Medulla oblongata (tissue), 1 donor: Measurements from ENCODE around the gene KLHL15.
"Not testable (repeated sequence)": the region's sequence is repeated elsewhere in the genome, so short reads cannot be mapped to it uniquely, and the experiment has no call there.

ENCODE experiments used
- DNase-seq: peaks from one replicate; pipeline ENCODE4 v3.0.0-alpha.2; 2015; ENCODE audit errors: extremely low spot score

KLHL15 gene, protein sequence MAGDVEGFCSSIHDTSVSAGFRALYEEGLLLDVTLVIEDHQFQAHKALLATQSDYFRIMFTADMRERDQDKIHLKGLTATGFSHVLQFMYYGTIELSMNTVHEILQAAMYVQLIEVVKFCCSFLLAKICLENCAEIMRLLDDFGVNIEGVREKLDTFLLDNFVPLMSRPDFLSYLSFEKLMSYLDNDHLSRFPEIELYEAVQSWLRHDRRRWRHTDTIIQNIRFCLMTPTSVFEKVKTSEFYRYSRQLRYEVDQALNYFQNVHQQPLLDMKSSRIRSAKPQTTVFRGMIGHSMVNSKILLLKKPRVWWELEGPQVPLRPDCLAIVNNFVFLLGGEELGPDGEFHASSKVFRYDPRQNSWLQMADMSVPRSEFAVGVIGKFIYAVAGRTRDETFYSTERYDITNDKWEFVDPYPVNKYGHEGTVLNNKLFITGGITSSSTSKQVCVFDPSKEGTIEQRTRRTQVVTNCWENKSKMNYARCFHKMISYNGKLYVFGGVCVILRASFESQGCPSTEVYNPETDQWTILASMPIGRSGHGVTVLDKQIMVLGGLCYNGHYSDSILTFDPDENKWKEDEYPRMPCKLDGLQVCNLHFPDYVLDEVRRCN

DNA sequence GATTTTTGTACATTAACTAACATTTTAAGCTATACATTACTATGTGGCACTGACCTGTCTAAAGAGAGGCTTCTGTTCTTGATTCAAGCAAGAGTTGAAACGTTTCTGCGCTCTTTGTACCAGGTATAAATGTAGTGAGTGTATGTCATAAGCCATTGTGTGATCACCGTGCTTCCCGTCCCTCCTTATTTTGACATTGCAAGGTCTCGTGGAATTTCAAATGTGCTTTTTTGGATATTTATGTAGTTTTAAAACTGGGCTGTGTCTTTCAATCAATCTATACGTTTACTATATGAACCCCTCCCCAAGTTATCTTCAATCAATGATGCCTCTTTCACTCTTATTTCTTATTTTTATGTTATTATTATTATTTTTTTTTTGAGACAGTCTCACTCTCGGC, at the start of gene KLHL15:
Gene KLHL15 (minus strand): TSS at position 101 of the 400 bp plus-strand sequence. CDS start 20,493 bp downstream, outside the sequence.
- DNase-seq, result no peak

DNA sequence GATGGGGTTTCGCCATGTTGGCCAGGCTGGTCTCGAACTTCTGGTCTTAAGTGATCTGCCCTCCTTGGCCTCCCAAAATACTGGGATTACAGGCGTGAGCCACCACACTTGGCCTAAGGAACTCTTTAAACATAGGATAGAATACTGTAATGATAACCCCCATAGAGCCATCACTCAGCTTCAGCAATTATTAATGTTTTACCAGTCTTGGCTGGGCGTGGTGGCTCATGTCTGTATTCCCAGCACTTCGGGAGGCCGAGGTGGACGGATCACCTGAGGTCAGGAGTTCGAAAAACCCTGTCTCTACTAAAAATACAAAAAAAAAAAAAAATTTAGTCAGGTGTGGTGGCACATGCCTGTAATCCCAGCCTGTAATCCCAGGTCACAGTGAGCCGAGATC, 42.9 kb upstream of the KLHL15 start:
- DNase-seq, result no peak

DNA sequence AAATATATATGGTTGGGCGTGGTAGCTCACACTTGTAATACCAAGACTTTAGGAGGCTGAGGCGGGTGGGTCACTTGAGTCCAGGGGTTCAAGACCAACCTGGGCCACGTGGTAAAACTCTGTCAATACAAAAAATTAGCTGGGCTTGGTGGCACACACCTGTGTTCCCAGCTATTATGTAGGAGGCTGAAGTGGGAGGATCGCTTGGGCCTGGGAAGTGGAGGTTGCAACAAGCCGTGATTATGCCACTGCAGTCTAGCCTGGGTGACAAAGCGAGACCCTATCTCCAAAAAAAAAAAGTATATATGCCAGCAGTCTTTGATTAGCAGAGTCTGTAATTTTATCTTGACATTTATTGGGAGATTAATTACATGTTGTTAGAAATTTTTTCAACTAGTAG, 36.5 kb upstream of the KLHL15 start:
- no peak for DNase-seq

DNA sequence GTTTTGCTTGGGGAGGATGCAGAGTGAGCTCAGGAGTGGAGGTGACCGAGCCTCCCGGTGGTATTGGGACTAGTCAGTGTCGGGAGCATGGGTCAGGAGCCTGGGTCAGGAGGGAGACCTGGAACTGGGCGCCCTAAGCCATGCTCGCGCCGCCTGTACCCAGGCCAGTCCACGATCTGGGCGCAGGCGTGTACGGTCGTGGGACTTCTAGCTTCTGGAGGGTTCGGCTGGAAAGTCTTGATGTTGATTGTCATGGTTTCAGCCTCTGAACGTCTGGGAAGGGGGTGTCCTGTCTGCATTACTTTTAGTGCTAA, 28.0 kb upstream of the KLHL15 start:
- no peak for DNase-seq

DNA sequence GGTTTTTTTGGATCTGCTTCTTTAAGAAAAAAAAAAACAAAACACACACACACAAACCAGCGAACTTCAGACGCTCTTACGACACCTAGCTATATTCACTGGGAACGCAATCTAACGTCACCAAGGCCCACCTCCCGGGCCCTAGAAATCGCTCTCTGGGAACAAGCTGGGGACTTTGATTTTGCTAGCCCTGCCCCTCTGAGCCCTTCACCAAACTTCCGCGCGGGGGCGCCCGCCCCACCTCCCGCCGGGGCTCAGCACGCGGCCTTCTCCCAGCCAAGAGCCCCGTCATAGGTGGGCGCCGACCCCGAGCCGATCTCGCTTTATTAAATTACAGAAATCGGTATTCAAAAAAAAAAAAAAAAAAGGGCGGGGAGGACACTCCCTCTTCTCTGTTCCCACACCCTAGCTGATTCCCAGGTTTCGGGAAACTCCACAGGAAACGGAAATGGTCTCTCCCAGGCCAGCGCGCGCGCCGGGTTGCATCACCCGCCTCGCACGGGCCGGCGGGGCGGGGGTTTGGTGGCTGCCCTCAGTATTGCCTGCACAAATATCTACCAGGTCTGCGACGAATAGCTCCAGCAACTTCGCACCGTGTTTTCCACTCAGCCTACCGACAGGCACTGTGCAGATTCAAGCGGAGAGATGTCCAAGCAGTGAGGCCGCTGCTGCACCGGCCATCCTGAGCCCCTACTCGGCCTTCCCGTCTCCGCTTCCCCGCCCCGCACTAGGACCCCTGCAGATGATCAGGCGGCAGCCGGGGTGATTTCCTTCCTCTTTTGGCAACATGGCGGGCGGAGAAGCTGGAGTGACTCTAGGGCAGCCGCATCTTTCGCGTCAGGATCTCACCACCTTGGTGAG, 27.4 kb upstream of the KLHL15 start, which contains the start of gene EIF2S3:
Gene EIF2S3 (plus strand): TSS at position 775 of the 861 bp plus-strand sequence. CDS start 13 bp downstream, at position 788.
- peak; percentile 93 for DNase-seq

DNA sequence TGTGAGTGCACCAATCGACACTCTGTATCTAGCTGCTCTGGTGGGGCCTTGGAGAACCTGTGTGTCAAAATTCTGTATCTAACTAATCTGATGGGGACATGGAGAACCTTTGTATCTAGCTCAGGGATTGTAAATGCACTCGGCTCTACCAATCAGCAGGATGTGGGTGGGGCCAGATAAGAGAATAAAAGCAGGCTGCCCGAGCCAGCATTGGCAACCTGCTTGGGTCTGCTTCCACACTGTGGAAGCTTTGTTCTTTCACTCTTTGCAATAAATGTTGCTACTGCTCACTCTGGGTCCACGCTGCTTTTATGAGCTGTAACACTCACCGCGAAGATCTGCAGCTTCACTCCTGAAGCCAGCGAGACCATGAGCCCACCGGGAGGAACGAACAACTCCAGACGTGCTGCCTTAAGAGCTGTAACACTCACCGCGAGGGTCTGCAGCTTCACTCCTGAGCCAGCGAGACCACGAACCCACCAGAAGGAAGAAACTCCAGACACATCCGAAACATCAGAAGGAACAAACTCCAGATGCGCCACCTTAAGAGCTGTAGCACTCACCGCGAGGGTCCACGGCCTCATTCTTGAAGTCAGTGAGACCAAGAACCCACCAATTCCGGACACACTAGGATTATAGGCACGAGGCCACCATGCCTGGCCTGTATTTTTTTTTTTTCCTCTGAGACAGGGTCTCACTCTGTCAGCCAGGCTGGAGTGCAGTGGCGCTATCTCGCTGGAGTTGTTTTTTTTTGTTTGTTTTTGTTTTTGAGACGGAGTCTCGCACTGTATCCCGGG, 23.7 kb upstream of the KLHL15 start:
- DNase-seq, result not testable (repeated sequence)

GRCh38 chrX:24049643-24050042, 22.7 kb upstream of the KLHL15 start:
- DNase-seq, result not testable (repeated sequence)

DNA sequence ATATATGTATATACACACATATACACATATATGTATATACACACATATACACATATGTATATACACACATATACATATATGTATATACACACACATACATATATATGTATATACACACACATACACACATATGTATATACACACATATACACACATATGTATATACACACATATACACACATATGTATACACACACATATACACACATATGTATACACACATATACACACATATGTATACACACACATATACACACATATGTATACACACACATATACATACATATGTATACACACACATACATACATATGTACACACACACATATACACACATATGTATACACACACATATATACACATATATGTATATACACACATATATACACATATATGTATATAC, 19.1 kb upstream of the KLHL15 start:
- not testable (repeated sequence) for DNase-seq

GRCh38 chrX:24037729-24038128, 10.7 kb upstream of the KLHL15 start:
- no peak for DNase-seq

GRCh38 chrX:24034485-24034884, 7.5 kb upstream of the KLHL15 start:
- DNase-seq, result no peak

- DNase-seq, result no peak
Observed at GRCh38 chrX:24030597-24030996, 3.6 kb upstream of the KLHL15 start.

DNA sequence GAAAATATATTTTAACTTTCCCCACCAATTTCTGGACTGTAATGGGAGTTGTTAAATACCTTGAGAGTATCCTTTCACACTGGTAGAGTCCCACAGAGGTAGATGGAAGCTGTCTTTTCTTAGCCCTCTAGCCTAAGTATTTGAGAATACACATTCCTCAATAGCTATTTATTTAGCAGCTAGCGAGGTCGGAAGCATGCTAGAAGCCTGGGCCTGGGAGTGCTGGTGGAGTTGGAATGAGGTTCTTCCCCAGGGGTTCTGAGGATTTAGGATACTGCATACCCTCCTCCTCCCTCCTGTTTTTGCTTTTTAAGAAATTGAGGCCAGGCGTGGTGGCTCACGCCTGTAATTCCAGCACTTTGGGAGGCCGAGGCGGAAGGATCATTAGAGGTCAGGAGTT, 999 bp upstream of the KLHL15 start:
- no peak for DNase-seq

DNA sequence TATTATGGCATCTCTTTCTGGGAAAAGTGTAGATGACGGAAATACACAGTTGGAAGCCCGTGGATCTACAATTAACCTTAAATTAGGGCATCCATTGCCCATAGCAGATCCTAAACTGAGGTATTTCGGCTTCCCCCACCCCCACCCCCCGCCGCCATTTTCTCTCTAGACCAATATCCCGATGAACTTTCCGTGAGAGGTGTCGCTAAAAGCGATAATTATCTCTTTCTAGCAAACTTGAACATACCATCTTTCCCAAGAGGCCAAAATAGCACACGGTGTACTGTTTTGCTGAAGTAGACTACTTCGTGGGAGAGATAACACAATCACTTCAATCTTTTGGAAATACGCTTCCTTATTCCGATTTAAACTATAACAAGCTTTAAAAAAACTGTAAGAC, 554 bp downstream of the KLHL15 start:
- peak; percentile 19 for DNase-seq

DNA sequence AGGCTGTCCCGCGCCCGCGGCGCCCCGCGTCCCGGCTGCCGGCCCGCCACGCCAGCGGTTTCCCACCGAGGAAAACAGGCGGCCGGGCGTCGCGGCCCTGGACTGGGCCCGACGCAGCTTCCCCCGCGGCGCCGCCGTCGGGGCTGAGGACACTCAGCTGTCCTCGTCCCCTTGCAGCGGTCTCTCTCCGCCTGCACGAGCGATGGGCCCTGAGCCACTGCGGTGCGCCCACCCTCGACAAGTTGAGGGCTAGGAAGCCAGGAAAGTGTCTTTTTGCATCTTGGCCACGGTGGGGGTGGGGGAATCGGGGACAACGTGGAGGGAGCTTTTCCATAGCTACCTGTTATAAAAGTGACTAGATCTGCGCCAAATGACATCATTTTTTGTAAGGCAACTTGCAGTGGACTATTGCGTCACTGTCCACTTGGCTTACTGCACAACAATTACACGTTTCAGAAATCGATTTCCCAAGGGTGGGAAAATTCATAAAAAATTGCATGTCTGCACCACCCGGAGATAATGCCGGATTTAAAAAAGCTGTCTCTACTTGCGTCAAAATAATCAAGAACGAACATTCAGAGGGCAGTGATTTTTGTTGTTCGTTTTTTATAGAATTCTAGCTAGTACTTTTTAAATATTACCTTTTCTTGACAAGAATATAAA, 1.1 kb downstream of the KLHL15 start:
- DNase-seq, result peak; percentile 31

DNA sequence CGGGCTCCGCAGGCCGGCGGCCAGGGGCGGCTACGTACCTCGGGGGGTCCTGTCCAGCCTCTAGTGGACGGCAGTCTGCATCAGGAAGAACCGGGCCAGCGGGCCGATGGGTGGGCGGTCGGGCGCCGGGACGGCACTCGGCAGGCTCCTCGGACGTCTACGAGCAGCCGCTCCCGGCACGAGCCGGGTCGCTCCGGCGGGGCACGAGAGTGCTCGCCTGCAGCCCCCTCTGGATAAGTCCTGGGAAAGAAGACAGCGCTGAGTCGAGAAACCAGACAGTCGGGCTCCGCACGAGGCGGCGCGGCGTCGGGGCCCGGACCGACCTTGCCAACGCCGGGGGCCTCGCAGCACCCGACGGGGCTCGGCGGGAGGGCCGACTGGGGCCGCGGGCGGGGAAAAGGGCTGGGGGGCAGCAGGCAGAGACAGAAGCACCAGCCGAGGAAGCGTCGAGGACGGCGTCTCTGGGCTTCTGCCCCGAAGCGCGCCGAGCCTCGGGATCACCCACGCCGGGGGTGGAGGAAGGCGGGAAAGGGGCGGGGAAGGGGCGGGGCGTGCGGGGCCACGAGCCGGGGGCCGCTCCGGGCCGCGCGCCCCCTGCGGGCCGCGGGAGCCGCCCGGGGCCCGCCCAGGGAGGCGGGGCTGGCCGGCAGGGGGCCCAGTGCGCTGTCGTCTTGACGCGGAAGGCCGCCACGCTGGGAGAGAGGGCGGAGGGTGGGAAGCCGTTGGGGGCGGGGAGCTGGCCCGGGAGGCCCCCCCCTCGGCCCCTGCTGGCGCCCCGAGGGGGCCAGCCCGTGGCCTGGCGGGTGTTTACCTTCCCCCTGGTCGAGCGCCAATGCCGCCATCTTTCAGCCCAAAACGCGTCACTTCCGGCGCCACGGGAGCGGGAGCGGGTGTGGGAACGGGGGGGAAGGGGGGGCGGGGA, 1.9 kb downstream of the KLHL15 start:
- DNase-seq, result peak; percentile 79

- peak; percentile 3 for DNase-seq
Observed at GRCh38 chrX:24023972-24024669, 2.9 kb downstream of the KLHL15 start.

DNA sequence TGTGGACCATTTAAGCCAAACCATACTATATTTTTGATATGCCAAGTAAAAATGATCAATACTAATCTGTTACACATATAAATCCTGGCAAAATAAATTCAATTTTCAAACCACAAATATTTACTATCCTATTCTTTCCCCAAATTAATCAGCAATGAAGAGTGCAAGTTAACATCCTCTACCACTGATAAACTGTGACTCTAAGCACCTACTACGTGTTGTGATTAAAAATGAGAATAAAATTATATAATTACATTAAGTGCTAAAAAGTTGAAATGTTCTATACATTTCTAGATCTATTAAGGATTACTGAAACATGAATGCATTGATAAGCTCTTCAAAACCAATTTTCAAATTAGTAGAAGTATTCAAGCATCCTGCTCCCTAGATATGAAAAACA, 3.4 kb downstream of the KLHL15 start:
- no peak for DNase-seq

- no peak for DNase-seq
Observed at GRCh38 chrX:24020306-24020876, 6.6 kb downstream of the KLHL15 start.

DNA sequence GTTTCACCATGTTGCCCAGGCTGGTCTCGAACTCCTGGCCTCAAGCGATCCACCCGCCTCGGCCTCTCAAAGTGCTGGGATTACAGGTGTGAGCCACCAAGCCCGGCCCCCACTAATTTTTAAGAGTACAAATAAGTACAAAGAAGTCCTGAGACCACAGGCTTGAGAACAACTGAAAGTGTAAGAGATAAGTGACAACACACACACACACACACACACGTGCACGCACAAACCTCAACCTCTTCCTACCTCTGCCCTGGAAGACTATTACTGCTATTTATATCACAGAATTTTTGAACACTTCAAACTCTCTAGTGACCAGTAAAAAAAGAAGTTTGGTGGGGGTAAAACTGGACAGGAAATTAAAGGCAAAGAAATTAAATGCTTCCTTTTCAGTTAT, 7.5 kb downstream of the KLHL15 start:
- DNase-seq, result no peak
